BLaER1 treated with 17β-estradiol and CSF1 and Interleukin-3, amounts not matched to agents 10 nM and 100 nM (cell line): Measurements from ENCODE around the gene FSCN2.

Source experiments
- H3K27ac ChIP-seq, 11 experiments: shearing (Covaris generic); formaldehyde crosslinking; 2 replicates each; pipeline ENCODE4 v1.8.1; 2022
- H3K27me3 ChIP-seq, 11 experiments: shearing (Covaris generic); formaldehyde crosslinking; 2 replicates each; pipeline ENCODE4 v1.8.1; 2022
- H3K36me3 ChIP-seq, 11 experiments: shearing (Covaris generic); formaldehyde crosslinking; 2 replicates each; pipeline ENCODE4 v1.8.1; 2022
- H3K4me1 ChIP-seq, 10 experiments: shearing (Covaris generic); formaldehyde crosslinking; 2 replicates each; pipeline ENCODE4 v1.8.1; 2022
- H3K4me2 ChIP-seq, 11 experiments: shearing (Covaris generic); formaldehyde crosslinking; 2 replicates each; pipeline ENCODE4 v1.8.1; 2022
- H3K4me3 ChIP-seq, 10 experiments: shearing (Covaris generic); formaldehyde crosslinking; 2 replicates each; pipeline ENCODE4 v1.8.1; 2022
- H3K9ac ChIP-seq, 11 experiments: shearing (Covaris generic); formaldehyde crosslinking; 2 replicates each; pipeline ENCODE4 v1.8.1; 2022
- H3K9me3 ChIP-seq, 11 experiments: shearing (Covaris generic); formaldehyde crosslinking; replicated peaks in 1 of 11; 2 replicates each; pipeline ENCODE4 v1.8.1; 2022
- H4K20me1 ChIP-seq, 11 experiments: shearing (Covaris generic); formaldehyde crosslinking; 2 replicates each; pipeline ENCODE4 v1.8.1; 2022
- Cebpa-rat ChIP-seq, 11 experiments: shearing (Covaris generic); IDR thresholded peaks; 2 replicates each; pipeline ENCODE4 v1.8.1; 2022

The FSCN2 gene

DNA sequence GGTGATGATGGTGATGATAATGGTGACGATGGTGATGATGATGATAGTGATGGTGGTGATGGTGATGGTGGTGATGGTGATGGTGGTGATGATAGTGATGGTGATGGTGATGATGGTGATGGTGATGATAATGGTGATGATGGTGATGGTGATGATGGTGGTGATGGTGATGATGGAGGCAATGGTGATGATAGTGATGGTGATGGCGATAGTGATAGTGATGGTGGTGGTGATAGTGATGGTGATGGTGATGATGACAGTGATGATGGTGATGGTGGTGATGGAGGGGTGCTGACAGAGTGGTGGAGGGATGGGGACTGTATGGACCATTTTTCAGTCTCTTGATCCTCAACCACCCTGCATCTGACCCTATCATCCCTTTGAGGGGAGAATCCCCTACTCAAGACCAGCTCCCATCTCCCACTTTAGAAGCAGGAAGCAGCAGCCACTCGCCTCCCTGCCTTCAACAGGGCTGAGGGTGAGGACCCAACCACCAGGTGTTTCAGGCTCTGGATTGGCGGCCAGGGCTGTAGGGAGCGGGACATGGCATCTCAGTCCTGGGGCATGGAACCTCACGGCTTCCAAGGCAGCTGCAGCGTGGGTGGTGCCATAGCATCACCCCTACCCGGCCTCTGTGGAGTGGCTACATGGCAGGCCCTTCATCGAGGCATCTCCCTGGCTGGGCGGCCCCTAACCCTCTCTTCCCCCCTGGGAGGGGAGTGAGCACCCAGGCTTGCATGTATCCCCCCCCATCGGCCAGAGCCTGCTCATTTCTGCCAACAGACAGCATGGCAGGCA is 4.5 kb downstream of the FSCN2 start:
- Histone ChIP-seq H3K9me3 (peaks cover 0 to 9% (median 0%) of the 10 kb centered on the region in 11 experiments; a peak in 6 of 22 replicates), H3K27ac (peak overlapping the region in 8 of 11 experiments; percentile 32 to 76 (median 62); a peak in 15 of 22 replicates), H3K9ac (peak overlapping the region in 5 of 11 experiments; percentile 52 to 75 (median 66); a peak in 8 of 22 replicates)

DNA sequence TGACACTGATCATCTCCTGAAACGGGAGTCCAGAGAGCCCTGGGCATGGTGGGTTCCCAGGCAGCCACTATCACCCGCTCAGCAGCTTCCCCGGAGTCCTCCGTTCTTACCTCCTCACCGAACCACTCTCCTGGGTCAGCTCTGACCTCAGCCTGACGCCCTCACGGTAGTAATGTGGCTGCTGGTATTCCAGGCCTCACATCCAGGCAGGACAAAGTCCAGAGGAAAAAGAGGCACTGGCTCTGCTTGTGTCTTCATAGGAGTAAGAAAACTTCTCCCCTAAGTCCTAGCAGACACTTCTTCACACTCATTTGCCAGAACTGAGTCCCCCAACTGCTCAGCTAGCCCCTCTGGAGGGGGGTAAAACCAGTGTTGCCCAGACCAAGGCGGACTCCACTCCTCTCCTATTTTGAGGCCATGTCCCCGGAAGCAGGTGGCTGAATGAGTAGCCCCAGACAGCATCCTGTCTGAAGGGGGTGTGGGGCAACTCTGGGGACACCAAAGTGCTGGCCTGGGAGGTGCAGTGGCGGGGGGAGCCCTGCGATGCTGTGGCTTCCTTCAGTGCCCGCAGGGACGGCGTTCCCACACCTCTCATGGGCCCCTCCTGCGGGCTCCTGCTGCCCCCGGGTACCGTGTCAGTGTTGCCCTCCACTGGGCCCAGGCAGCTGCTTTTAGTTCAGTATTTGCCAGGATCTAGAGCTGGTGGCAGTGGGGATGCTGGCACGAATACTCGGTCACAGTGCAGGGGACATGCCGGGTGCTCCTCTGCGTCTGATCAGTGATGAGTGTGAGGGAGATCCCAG is 5.4 kb downstream of the FSCN2 start:
- TF ChIP-seq Cebpa-rat (IDR thresholded peaks at IDR 0.05): no peak
- Histone ChIP-seq H3K4me1 (peaks cover 18 to 47% (median 37%) of the 10 kb centered on the region in 10 experiments), H3K36me3 (peaks cover 0 to 8% (median 0%) of the 10 kb centered on the region in 11 experiments; a peak in 6 of 22 replicates), H3K4me3 (peak overlapping the region in 3 of 10 experiments; percentile 3 to 16 (median 14); a peak in 2 of 20 replicates), H3K9ac (peak overlapping the region; percentile 10 to 75 (median 52); a peak in 17 of 22 replicates), H4K20me1 (peaks cover 0 to 54% (median 29%) of the 10 kb centered on the region in 11 experiments; a peak in 18 of 22 replicates), H3K27me3 (peaks cover 24 to 39% (median 30%) of the 10 kb centered on the region in 11 experiments), H3K27ac (peak overlapping the region in 9 of 11 experiments; percentile 11 to 76 (median 60); a peak in 17 of 22 replicates), H3K4me2 (peak overlapping the region; percentile 56 to 91 (median 85)), H3K9me3 (peaks cover 0 to 9% (median 0%) of the 10 kb centered on the region in 11 experiments; a peak in 6 of 22 replicates)

More for the DNA sequence above, 4.5 kb downstream of the FSCN2 start:
- Histone ChIP-seq H3K4me2 (peak overlapping the region in 10 of 11 experiments; percentile 56 to 91 (median 85); a peak in 18 of 22 replicates), H4K20me1 (peaks cover 0 to 49% (median 20%) of the 10 kb centered on the region in 11 experiments; a peak in 15 of 22 replicates), H3K27me3 (peaks cover 32 to 44% (median 36%) of the 10 kb centered on the region in 11 experiments), H3K4me1 (peaks cover 18 to 38% (median 29%) of the 10 kb centered on the region in 10 experiments), H3K4me3 (no peak overlapping the region), H3K36me3 (no peaks in the 10 kb centered on the region)
- TF ChIP-seq Cebpa-rat (IDR thresholded peaks at IDR 0.05): no peak

DNA sequence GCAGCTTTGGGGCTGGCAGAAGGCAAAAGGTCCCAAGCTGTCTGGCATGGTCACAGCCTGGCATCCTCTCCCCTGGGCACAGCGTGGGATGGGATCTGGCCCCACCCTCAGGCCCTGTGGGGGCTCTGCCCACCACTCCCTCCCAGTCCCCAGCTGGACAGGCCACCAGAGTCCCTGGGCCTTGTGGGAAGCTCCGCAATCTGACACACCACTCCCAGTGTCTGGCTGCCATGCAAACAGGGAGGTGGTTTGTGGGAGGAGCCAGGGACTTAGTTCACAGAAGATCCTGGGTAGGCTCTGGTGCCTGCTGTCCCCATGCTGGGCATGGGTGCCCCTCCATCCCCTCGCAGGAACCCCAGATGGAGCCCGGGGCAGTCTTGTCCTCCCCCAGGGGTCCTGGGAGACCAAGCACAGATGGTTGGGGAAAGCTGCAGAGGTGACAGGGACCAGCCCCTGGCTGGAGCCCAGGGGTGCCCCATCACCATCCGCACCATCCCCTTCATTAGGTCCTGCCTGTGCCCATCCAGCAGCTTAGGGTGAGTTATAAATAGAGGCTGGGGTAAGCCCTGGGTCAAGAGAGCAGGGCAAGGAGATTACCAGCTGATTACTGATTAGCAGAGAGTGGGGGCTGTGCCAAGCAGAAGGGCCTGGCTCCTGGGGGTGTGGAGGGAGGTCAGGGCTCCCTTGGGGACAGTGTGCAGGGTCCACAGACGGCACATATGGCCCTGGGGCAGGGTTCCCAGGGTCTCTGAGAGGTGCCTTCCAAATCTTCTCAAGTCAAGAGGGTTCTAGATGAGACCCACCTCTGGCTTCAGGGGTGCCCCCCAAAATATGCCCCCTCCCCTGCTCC is 6.2 kb downstream of the FSCN2 start:
- Histone ChIP-seq H3K27ac (peak overlapping the region in 9 of 11 experiments; percentile 11 to 76 (median 60); a peak in 17 of 22 replicates), H3K4me2 (peak overlapping the region; percentile 56 to 91 (median 85)), H3K36me3 (peaks cover 0 to 16% (median 8%) of the 10 kb centered on the region in 11 experiments; a peak in 10 of 22 replicates), H3K9ac (peak overlapping the region; percentile 10 to 75 (median 52); a peak in 17 of 22 replicates), H3K4me3 (peak overlapping the region in 3 of 10 experiments; percentile 3 to 16 (median 14); a peak in 2 of 20 replicates), H3K4me1 (peaks cover 18 to 55% (median 44%) of the 10 kb centered on the region in 10 experiments), H3K9me3 (peaks cover 0 to 9% (median 0%) of the 10 kb centered on the region in 11 experiments; a peak in 6 of 22 replicates), H3K27me3 (peaks cover 16 to 31% (median 22%) of the 10 kb centered on the region in 11 experiments; a peak in 19 of 22 replicates), H4K20me1 (peaks cover 0 to 57% (median 36%) of the 10 kb centered on the region in 11 experiments; a peak in 19 of 22 replicates)
- no peak for TF ChIP-seq Cebpa-rat (IDR thresholded peaks at IDR 0.05)

DNA sequence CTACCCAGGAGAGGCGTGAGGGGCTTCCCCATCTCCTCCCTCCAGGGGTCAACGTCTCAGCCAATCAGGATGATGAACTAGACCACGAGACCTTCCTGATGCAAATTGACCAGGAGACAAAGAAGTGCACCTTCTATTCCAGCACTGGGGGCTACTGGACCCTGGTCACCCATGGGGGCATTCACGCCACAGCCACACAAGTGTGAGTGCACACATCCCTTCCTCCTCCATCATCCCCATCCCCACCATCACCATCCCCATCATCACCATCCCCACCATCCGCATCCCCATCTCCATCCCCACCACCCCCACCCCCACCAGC is 6.8 kb downstream of the FSCN2 start:
- Histone ChIP-seq H3K36me3 (peaks cover 2 to 22% (median 14%) of the 10 kb centered on the region in 11 experiments; a peak in 21 of 22 replicates), H3K27me3 (peaks cover 13 to 25% (median 19%) of the 10 kb centered on the region in 11 experiments; a peak in 19 of 22 replicates), H4K20me1 (peaks cover 0 to 62% (median 42%) of the 10 kb centered on the region in 11 experiments; a peak in 19 of 22 replicates), H3K4me3 (no peak overlapping the region), H3K27ac (peak overlapping the region in 5 of 11 experiments; percentile 56 to 76 (median 64); a peak in 7 of 22 replicates), H3K9ac (peak overlapping the region in 5 of 11 experiments; percentile 10 to 75 (median 66); a peak in 2 of 22 replicates), H3K9me3 (peaks cover 0 to 9% (median 0%) of the 10 kb centered on the region in 11 experiments; a peak in 6 of 22 replicates), H3K4me2 (peak overlapping the region; percentile 56 to 91 (median 85); a peak in 20 of 22 replicates), H3K4me1 (peaks cover 18 to 55% (median 44%) of the 10 kb centered on the region in 10 experiments)
- TF ChIP-seq Cebpa-rat (IDR thresholded peaks at IDR 0.05): no peak

DNA sequence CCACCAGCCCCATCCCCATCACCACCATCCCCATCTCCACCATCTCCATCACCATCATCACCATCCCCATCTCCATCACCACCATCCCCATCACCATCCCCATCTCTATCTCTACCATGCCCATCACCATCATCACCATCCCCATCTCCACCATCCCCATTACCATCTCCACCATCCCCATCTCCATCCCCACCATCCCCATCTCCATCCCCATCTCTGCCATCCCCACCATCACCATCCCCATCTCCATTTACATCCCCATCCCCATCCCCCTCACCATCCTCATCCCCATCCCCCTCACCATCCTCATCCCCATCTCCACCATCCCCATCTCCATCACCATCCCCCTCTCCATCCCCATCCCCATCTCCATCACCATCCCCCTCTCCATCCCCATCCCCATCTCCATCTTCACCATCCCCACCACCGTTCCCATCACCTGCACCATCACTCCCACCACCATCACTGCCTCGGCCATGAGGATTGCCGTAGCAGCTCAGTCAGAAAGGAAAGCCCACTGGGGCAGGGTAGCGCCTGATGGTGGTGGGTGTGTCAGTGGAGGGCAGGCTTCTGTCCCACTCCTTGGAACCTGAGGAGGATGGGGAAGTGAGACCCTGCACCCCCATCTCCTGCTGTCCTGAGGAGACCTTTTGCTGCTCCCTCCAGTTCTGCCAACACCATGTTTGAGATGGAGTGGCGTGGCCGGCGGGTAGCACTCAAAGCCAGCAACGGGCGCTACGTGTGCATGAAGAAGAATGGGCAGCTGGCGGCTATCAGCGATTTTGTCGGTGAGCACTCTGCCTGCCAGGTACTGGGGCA is 7.5 kb downstream of the FSCN2 start:
- Histone ChIP-seq H3K36me3 (peaks cover 9 to 29% (median 21%) of the 10 kb centered on the region in 11 experiments), H3K4me2 (no peak overlapping the region), H3K27ac (no peak overlapping the region)

DNA sequence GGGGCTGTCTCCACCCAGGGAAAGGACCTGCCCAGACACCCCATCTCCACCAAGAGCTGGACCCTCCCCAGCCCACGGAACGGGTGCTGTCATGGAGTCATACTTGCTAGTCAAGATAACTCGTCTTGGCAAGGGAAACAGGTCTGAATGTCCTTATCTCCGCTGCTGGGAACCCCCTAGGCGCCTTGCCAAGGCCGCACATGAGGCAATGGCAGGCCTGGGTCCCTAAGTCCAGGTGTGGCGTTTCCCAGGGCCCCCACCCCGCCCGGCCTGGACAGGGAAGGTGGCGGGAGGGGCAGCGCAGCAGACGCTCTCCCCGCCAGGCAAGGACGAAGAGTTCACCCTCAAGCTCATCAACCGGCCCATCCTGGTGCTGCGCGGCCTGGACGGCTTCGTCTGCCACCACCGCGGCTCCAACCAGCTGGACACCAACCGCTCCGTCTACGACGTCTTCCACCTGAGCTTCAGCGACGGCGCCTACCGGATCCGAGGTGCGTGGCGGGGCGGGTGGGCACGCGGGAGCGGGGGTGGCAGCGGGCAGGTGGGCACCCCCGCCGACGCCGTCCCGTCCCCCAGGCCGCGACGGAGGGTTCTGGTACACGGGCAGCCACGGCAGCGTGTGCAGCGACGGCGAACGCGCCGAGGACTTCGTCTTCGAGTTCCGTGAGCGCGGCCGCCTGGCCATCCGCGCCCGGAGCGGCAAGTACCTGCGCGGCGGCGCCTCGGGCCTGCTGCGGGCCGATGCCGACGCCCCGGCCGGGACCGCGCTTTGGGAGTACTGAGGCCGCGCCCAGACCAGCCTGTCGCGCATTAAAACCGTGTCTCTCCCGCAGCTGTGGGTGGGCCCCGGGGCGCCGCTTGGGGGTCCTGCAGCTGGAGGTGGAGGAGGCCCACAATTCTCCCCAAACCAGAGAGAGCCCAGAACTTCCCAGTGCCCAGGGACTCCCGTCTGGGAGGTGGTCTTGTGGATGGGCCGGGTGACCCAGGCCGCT is 8.4 kb downstream of the FSCN2 start:
- Histone ChIP-seq H3K36me3 (peaks cover 14 to 38% (median 30%) of the 10 kb centered on the region in 11 experiments), H3K4me1 (peaks cover 18 to 48% (median 44%) of the 10 kb centered on the region in 10 experiments), H3K4me3 (no peak overlapping the region), H3K9me3 (peaks cover 0 to 6% (median 0%) of the 10 kb centered on the region in 11 experiments; a peak in 5 of 22 replicates), H3K27ac (no peak overlapping the region), H3K9ac (no peak overlapping the region), H3K4me2 (no peak overlapping the region; a peak in 1 of 22 replicates), H4K20me1 (peaks cover 0 to 76% (median 45%) of the 10 kb centered on the region in 11 experiments; a peak in 19 of 22 replicates), H3K27me3 (peaks cover 13 to 24% (median 19%) of the 10 kb centered on the region in 11 experiments; a peak in 19 of 22 replicates)
- TF ChIP-seq Cebpa-rat (IDR thresholded peaks at IDR 0.05): no peak

More for the DNA sequence above, 7.5 kb downstream of the FSCN2 start:
- TF ChIP-seq Cebpa-rat (IDR thresholded peaks at IDR 0.05): no peak
- Histone ChIP-seq H3K9ac (no peak overlapping the region), H3K27me3 (peaks cover 13 to 24% (median 19%) of the 10 kb centered on the region in 11 experiments; a peak in 19 of 22 replicates), H3K4me1 (peaks cover 18 to 49% (median 44%) of the 10 kb centered on the region in 10 experiments), H3K4me3 (no peak overlapping the region), H4K20me1 (peaks cover 0 to 67% (median 42%) of the 10 kb centered on the region in 11 experiments; a peak in 19 of 22 replicates), H3K9me3 (peaks cover 0 to 9% (median 0%) of the 10 kb centered on the region in 11 experiments; a peak in 6 of 22 replicates)
